Gastrocnemius medialis (tissue), 4 donors: ENCODE data around the gene ZC3H6. TPM values are rescaled to one million over a fixed set of nuclear protein-coding genes. Genes with fewer than 3 reads are reported as not detected.

Experiments
- ATAC-seq, 2 donors: fragments of 150-250 bp; one replicate each; pipeline ENCODE4 v1.9.1; 2016
- DNase-seq, 2 donors: peaks; one replicate each; pipeline ENCODE4 v3.0.0-alpha.2; 2019
- H3K27ac ChIP-seq, 4 donors: fragments of 200-600 bp; sonication (generic); 1 replicate in 1 of 4; 2 replicates in 3 of 4; pipeline ENCODE4 v1.5.1; 2016 to 2018; ENCODE audit warnings: mild to moderate bottlenecking in 2 of 4, moderate library complexity in 1 of 4
- H3K27me3 ChIP-seq, 3 donors: fragments of 200-600 bp; sonication (generic) in 2 of 3; 1 replicate in 1 of 3; 2 replicates in 2 of 3; pipeline versions ENCODE4 v1.5.1 to v1.6.0; 2016 to 2019; ENCODE audit warnings: mild to moderate bottlenecking in 1 of 3, moderate library complexity in 1 of 3
- H3K36me3 ChIP-seq, 2 donors: fragments of 200-600 bp; sonication (generic) in 1 of 2; one replicate each; pipeline ENCODE4 v1.5.1; 2017 to 2018
- H3K4me1 ChIP-seq, 2 donors: fragments of 200-600 bp; sonication (generic) in 1 of 2; one replicate each; pipeline ENCODE4 v1.5.1; 2016 to 2017; ENCODE audit warnings: mild to moderate bottlenecking in 2 of 2
- H3K4me3 ChIP-seq, 4 donors: fragments of 200-600 bp; sonication (generic) in 3 of 4; 1 replicate in 1 of 4; 2 replicates in 3 of 4; pipeline ENCODE4 v1.5.1; 2016 to 2019; ENCODE audit warnings: mild to moderate bottlenecking in 2 of 4
- H3K9me3 ChIP-seq, 3 donors: fragments of 200-600 bp; sonication (generic) in 2 of 3; 1 replicate in 1 of 3; 2 replicates in 2 of 3; pipeline ENCODE4 v1.5.1; 2016 to 2019
- CTCF ChIP-seq, 5 experiments: fragments of 450-650 bp in 3 of 5; fragments of 200-600 bp in 2 of 5; sonication (generic) in 2 of 5; IDR thresholded peaks in 4 of 5; conservative IDR thresholded peaks in 1 of 5; 1 replicate in 4 of 5; 2 replicates in 1 of 5; pipeline ENCODE4 v1.5.1; 2016 to 2019; ENCODE audit warnings: antibody characterized with exemption in 5 of 5, mild to moderate bottlenecking in 3 of 5, moderate library complexity in 3 of 5
- POLR2A ChIP-seq, 2 donors: fragments of 450-650 bp; IDR thresholded peaks; one replicate each; pipeline ENCODE4 v1.6.1; 2017; ENCODE audit warnings: antibody characterized with exemption in 2 of 2, mild to moderate bottlenecking in 2 of 2, moderate library complexity in 2 of 2
- in situ Hi-C, 4 donors: fragments of 200-750 bp; cut with MboI; loops; one replicate each; pipeline versions ENCODE4 v1.15.0 to v1.8.0; 2017; ENCODE audit warnings: low sequenced_read_pairs in 4 of 4
- intact Hi-C: fragments of 100-400 bp; cut with DNase I; formaldehyde crosslinking; loops from one replicate; pipeline ENCODE4 v1.15.1; 2023; ENCODE audit warnings: low total_unique reads
- total RNA-seq, 4 donors: library from RNA; depleted of rRNA; stranded (reverse); fragments of >200 nt; gene quantifications; one replicate each; pipeline versions ENCODE4 v1.1.0 to v1.2.3, GENCODE V29; 2016

The ZC3H6 gene
- total RNA-seq, 4 donors from 2014 or later = 6.3 to 15.1 (median 9.9) TPM

DNA sequence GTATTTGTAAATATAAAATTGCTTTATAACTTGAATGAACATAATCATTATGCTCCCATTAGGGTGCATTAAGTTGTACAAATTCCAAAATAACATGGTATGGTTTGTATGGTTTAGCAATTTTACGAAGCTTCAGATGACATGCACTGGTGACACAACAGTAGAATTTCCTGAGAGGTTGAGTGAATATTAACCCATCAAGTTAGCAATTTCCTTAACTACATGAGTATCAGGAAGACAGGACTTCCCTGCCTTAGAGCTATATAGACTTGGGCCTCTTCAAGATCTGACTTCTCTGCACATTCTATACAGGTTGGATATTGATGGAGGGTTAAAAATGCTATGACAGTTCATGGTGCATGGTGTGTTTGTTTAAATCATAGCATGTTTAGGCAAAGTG is 60.2 kb downstream of the ZC3H6 start:
- in situ Hi-C loops (no loop called here), intact Hi-C loops (no loop called here)
- Histone ChIP-seq H3K4me3 (no peak overlapping the region), H3K27me3 (no peaks in the 10 kb centered on the region), H3K27ac (no peak overlapping the region), H3K36me3 (peaks cover 0 to 20% of the 10 kb centered on the region in 2 donors), H3K9me3 (no peaks in the 10 kb centered on the region), H3K4me1 (no peaks in the 10 kb centered on the region)
- no peak for DNase-seq
- TF ChIP-seq CTCF (IDR thresholded peaks at IDR 0.05 in 4 of 5, conservative IDR thresholded peaks at IDR 0.05 in 1 of 5) = no peak
- TF ChIP-seq POLR2A (IDR thresholded peaks at IDR 0.05) = no peak
- ATAC-seq = no peak

- H3K4me3 ChIP-seq = no peak overlapping the region
Measured at GRCh38 chr2:112339986-112340385, 64.6 kb downstream of the ZC3H6 start.

GRCh38 chr2:112340475-112341267 is 65.3 kb downstream of the ZC3H6 start:
- Histone ChIP-seq H3K27me3 (no peaks in the 10 kb centered on the region), H3K4me3 (no peak overlapping the region), H3K36me3 (no peaks in the 10 kb centered on the region), H3K4me1 (no peaks in the 10 kb centered on the region), H3K9me3 (no peaks in the 10 kb centered on the region), H3K27ac (no peak overlapping the region)
- no peak for TF ChIP-seq POLR2A (IDR thresholded peaks at IDR 0.05)
- TF ChIP-seq CTCF (IDR thresholded peaks at IDR 0.05 in 4 of 5, conservative IDR thresholded peaks at IDR 0.05 in 1 of 5) = no peak
- no peak for ATAC-seq
- in situ Hi-C loops (no loop called here), intact Hi-C loops (no loop called here)
- DNase-seq = no peak

More at GRCh38 chr2:112339986-112340385, 64.6 kb downstream of the ZC3H6 start:
- intact Hi-C loops = no loop called here
- Histone ChIP-seq H3K9me3 (no peaks in the 10 kb centered on the region), H3K27me3 (no peaks in the 10 kb centered on the region), H3K36me3 (no peaks in the 10 kb centered on the region), H3K4me1 (no peaks in the 10 kb centered on the region), H3K27ac (no peak overlapping the region)
- ATAC-seq (no peak), DNase-seq (no peak)
- in situ Hi-C loops = no loop called here
- TF ChIP-seq POLR2A (IDR thresholded peaks at IDR 0.05) (no peak), CTCF (IDR thresholded peaks at IDR 0.05 in 4 of 5, conservative IDR thresholded peaks at IDR 0.05 in 1 of 5) (no peak)

GRCh38 chr2:112342067-112342550 is 66.7 kb downstream of the ZC3H6 start:
- Histone ChIP-seq H3K9me3 (no peaks in the 10 kb centered on the region), H3K27me3 (no peaks in the 10 kb centered on the region), H3K36me3 (no peaks in the 10 kb centered on the region), H3K27ac (no peak overlapping the region), H3K4me3 (no peak overlapping the region), H3K4me1 (no peaks in the 10 kb centered on the region)
- intact Hi-C loops (no loop called here), in situ Hi-C loops (no loop called here)
- DNase-seq (no peak), ATAC-seq (no peak)
- TF ChIP-seq POLR2A (IDR thresholded peaks at IDR 0.05) = no peak
- no peak for TF ChIP-seq CTCF (IDR thresholded peaks at IDR 0.05 in 4 of 5, conservative IDR thresholded peaks at IDR 0.05 in 1 of 5)
